Dermis blood vessel endothelial cell (primary cell): ENCODE measurements around the gene NTNG2. TPM values are rescaled to one million over a fixed set of nuclear protein-coding genes. Genes with fewer than 3 reads are reported as not detected.

Source experiments
- DNase-seq: peaks from one replicate; pipeline ENCODE4 v3.0.0; 2010
- total RNA-seq: library from RNA; depleted of rRNA; stranded (reverse); fragments of >200 nt; gene quantifications from 2 replicates; pipeline ENCODE4 v1.2.3, GENCODE V29; 2014

Gene NTNG2
- total RNA-seq, 1 donor from 2014 or later, result not detected

- DNase-seq, result no peak
Observed at GRCh38 chr9:132207215-132207614, 45.4 kb downstream of the NTNG2 start.

DNA sequence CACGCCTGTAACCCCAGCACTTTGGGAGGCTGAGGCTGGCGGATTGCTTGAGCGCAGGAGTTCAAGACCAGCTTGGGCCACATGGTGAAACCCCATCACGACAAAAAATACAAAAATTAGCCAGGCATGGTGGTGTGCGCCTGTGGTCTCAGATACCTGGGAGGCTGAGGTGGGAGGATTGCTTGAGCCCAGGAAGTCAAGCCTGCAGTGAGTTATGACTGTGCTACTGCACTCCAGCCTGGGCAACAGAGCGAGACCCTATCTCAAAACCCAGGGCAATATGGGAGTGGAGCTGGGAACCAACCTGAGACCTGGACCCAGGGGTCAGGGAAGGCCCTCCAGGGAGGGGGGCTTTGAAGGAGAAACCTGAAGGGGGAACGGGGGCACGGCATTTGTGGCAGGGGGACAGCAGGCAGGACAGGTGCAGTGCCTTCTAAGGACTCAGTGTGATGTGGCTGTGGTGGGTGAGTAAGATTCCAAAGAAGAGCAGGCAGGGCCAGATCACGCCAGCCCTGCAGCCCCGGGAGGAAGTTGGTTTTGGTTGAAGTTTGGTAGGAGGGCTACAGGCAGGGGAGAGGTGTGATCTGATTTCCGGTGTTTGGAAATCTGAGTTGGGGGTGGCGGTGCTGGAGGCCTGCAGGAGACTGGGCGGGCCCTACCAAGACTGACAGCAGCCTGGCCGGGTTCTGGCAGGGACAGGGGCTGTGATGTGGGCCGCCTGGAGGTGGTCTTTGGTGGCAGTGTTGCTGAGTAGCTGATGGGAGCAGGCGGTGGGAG, 46.2 kb downstream of the NTNG2 start:
- DNase-seq, result no peak

GRCh38 chr9:132209228-132209627, 47.4 kb downstream of the NTNG2 start:
- DNase-seq, result no peak

- no peak for DNase-seq
Observed at GRCh38 chr9:132210472-132211145, 48.8 kb downstream of the NTNG2 start.

- DNase-seq, result no peak
Observed at GRCh38 chr9:132211570-132211969, 49.7 kb downstream of the NTNG2 start.

GRCh38 chr9:132214027-132214622, 52.3 kb downstream of the NTNG2 start:
- peak; percentile 65 for DNase-seq

- DNase-seq, result no peak
Observed at GRCh38 chr9:132216861-132217619, 55.2 kb downstream of the NTNG2 start.

DNA sequence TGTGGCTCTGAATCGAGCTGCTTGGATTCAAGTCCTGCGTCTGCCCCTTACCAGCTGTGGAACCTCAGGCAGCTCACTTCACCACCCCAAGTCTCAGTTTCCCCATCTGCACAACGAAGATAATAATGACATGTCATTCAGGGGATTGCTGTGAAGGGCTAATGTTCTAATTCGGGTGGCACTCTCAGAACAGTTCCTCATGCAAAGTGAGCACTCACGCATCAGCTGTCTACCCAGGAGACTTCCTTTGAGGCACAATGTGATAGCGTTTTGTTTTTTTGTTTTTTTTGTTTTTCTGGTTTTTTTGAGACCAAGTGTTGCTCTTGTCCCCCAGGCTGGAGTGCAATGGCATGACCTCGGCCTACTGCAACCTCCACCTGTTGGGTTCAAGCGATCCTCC, 56.4 kb downstream of the NTNG2 start:
- no peak for DNase-seq

DNA sequence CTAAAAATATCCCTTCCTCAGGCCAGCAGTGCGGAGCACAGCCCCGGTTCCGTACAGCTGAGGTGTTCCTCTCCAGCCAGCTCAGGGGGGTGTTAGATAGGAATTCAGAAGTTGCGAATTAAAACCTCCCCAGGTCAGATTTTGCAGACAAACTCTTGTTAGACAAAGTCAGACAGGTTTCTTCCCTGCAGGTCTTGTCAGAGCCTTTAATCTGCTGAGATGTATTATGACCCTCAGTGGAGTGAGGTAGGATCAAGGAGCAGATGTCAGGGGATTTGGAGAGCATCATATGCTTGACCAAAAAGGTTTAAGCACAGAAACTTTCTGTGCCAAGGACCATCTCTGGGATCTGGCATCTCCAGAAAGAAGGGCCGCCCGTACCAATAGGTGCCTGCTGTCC, 60.1 kb downstream of the NTNG2 start:
- DNase-seq, result no peak

DNA sequence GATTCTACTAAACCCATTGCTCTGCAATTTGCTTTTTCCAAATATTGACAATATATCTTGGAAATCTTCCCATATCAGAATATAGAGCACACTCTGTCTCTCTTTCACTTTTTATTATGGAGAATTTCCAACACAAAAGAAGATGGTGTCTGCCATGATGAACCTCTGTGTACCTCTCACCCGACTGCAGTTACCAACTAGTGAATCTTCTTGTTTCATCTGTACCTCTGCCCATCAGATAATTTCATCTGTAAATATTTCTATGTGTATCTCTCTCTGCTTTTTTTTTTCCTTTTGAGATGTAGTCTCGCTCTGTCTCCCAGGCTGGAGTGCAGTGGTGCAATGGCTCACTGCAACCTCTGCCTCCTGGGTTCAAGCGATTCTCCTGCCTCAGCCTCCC, 62.8 kb downstream of the NTNG2 start:
- no peak for DNase-seq

GRCh38 chr9:132226571-132227430, 64.9 kb downstream of the NTNG2 start:
- DNase-seq, result no peak

DNA sequence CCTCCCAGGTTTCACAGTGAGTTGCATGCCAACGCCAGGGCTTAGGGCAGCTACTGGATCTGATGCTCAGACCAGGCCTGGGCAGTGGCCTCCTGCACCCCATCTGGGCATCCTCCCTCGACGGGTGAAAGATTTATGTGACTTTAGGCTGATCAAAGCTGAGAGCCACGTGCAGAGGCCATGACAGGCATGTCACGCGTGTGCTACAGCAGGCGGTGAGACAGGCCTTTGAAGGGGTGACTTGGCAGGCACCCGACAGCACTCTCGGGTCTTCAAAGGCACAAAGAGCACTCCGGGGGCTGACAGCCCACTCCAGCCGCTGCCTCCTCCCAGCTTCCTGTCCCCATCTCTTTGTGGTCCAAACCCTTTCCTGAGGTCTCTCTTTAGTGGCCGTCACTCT, 66.2 kb downstream of the NTNG2 start:
- DNase-seq, result no peak

DNA sequence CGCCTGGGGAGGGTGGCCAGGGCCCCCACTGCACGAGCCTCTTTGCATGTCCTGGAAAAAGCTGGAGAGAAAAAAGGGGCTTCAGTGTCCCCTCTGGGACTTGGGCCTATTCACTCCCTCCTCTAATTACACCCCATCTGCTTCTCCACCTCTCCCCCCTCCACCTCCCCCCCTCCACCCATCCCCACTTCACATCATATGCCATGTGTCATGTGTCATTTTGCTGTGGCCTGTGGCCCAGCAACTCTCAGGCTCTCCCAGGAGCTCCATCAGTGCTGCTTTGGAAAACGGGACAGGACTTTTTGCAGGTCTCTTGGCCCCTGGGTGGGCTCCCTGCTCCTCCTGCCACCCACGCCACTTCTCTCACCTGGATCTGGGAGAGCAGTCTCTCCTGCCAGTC, 68.7 kb downstream of the NTNG2 start:
- no peak for DNase-seq

- no peak for DNase-seq
Observed at GRCh38 chr9:132231019-132231701, 69.3 kb downstream of the NTNG2 start.

- no peak for DNase-seq
Observed at GRCh38 chr9:132232522-132232921, 70.7 kb downstream of the NTNG2 start.

DNA sequence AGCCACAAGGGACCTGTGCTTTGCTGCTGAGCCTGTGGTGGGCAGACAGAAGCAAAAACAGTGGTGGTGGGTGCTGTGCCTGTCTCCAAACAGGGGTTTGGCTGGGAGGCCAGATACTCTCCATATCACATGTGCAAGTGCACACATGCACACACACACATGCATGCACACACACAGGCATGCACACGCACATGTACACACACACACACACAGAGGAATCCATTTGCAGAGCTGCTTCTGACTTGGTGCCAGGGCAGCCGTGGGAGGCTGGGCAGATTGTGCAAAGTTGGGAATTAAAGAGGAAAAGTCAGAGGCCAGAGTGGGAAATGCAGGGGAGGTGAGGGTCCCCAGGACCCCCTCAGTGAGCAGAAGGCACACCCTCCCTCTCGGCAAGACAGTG, 71.3 kb downstream of the NTNG2 start:
- no peak for DNase-seq

GRCh38 chr9:132234535-132234934, 72.7 kb downstream of the NTNG2 start:
- no peak for DNase-seq

- no peak for DNase-seq
Observed at GRCh38 chr9:132235125-132235524, 73.3 kb downstream of the NTNG2 start.

- DNase-seq, result peak; percentile 83
Observed at GRCh38 chr9:132235894-132236661, 74.2 kb downstream of the NTNG2 start.

- DNase-seq, result no peak
Observed at GRCh38 chr9:132236662-132237311, 74.9 kb downstream of the NTNG2 start.
